MCF 10A (cell line): ENCODE measurements around the gene UBE2E1. TPM values are rescaled to one million over a fixed set of nuclear protein-coding genes. Genes with fewer than 3 reads are reported as not detected.

ENCODE experiments used
- BruUV-seq: library from RNA; stranded (reverse); fragments of 400-500 nt; replicated peaks from 2 replicates; lab custom pipeline; 2021; lab: Mats Ljungman, UMichigan
- CTCF ChIA-PET: fragments of 300-600 bp; sonication (Branson Sonifier 250); formaldehyde crosslinking; extraction: SDS; loops from one replicate; lab custom pipeline; 2021; ENCODE audit warnings: antibody characterized with exemption, inconsistent platforms; lab: Yijun Ruan, JAX
- POLR2A ChIA-PET: fragments of 300-600, 350-650 bp; sonication (Branson Sonifier 250); formaldehyde crosslinking; extraction: SDS; loops from one replicate; lab custom pipeline; 2020; ENCODE audit warnings: antibody characterized with exemption, inconsistent platforms; lab: Yijun Ruan, JAX
- DNase-seq: peaks from one replicate; pipeline ENCODE4 v3.0.0-alpha.2; 2018; ENCODE audit not compliant: unreplicated experiment
- H3K27ac Mint-ChIP-seq: one replicate; pipeline ENCODE4 v1.8.0; 2022; ENCODE audit warnings: mild to moderate bottlenecking, low read depth, mixed read lengths; ENCODE audit not compliant: unreplicated experiment
- H3K27me3 Mint-ChIP-seq: one replicate; pipeline ENCODE4 v1.8.0; 2022; ENCODE audit warnings: mixed read lengths; ENCODE audit not compliant: insufficient read depth, unreplicated experiment
- H3K36me3 Mint-ChIP-seq: one replicate; pipeline ENCODE4 v1.8.0; 2022; ENCODE audit warnings: mild to moderate bottlenecking, moderate library complexity, mixed read lengths; ENCODE audit not compliant: insufficient read depth, unreplicated experiment
- H3K4me1 Mint-ChIP-seq: one replicate; pipeline ENCODE4 v1.8.0; 2022; ENCODE audit warnings: mixed read lengths; ENCODE audit not compliant: insufficient read depth, unreplicated experiment
- H3K4me3 Mint-ChIP-seq: one replicate; pipeline ENCODE4 v1.8.0; 2022; ENCODE audit warnings: mild to moderate bottlenecking, moderate library complexity, mixed read lengths; ENCODE audit not compliant: unreplicated experiment
- H3K9me3 Mint-ChIP-seq: one replicate; pipeline ENCODE4 v1.8.0; 2022; ENCODE audit warnings: mixed read lengths; ENCODE audit not compliant: unreplicated experiment
- CTCF ChIP-seq: fragments of 200-600 bp; IDR thresholded peaks from one replicate; pipeline ENCODE4 v1.8.0; 2022; ENCODE audit warnings: antibody characterized with exemption, mild to moderate bottlenecking; ENCODE audit not compliant: unreplicated experiment
- intact Hi-C: fragments of 100-400 bp; cut with micrococcal nuclease; formaldehyde crosslinking; loops from 2 replicates; pipeline ENCODE4 v1.14.1; 2022
- total RNA-seq: library from RNA; stranded (reverse); gene quantifications from 2 replicates; pipeline ENCODE4 v1.2.3, GENCODE V29; 2022

UBE2E1 gene
- total RNA-seq, 1 experiment from 2014 or later: 128 TPM

DNA sequence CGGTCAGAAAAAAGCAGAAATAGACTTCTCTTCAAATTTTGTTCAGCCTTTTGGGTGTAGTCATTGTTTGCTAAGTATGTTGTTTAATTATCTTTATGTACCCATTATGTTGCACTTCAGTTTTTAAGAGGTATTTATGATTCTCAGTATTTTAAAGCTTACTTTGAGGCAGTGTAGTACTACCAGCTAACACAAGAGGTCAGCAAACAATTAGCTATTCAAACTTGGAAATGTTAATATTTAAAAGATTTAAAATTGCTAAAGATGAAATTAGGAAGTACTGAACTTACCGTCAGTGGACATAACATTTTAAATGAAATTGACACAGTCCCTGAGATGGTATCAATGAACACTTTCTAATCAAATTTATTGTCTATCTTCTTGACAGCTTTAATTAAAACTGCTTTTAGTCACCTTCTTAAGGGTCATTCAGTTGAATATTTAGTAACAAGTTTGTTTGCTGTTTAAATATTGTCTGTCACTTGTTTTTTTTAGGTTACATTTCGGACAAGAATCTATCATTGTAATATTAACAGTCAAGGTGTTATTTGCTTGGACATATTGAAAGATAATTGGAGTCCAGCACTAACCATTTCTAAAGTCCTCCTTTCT, 83.0 kb downstream of the UBE2E1 start:
- Mint-ChIP-seq H3K27ac (no peak overlapping the region), H3K9me3 (no peaks in the 10 kb centered on the region), H3K27me3 (no peaks in the 10 kb centered on the region), H3K36me3 (peaks cover 17% of the 10 kb centered on the region), H3K4me1 (peaks cover 6% of the 10 kb centered on the region), H3K4me3 (no peak overlapping the region)
- no TSS peak for BruUV-seq
- intact Hi-C loops: loop anchor here (2.0 to 5.0 kb wide), 3 partner anchors 54 to 349 kb away; partner anchors contain the start of gene NR1D2
- ChIA-PET CTCF (interaction anchor here (0.5 to 2.7 kb wide), 26 partner anchors 9 to 1801 kb away, joined by 3 to 7 read pairs (median 3); no protein-coding TSS in a partner anchor), POLR2A (interaction anchor here (0.7 to 3.0 kb wide), 9 partner anchors 11 to 1439 kb away, joined by 3 to 28 read pairs (median 3); partner anchors contain the start of genes NKIRAS1 and RPL15)
- peak; percentile 35 for DNase-seq
- TF ChIP-seq CTCF: peak; percentile 72

DNA sequence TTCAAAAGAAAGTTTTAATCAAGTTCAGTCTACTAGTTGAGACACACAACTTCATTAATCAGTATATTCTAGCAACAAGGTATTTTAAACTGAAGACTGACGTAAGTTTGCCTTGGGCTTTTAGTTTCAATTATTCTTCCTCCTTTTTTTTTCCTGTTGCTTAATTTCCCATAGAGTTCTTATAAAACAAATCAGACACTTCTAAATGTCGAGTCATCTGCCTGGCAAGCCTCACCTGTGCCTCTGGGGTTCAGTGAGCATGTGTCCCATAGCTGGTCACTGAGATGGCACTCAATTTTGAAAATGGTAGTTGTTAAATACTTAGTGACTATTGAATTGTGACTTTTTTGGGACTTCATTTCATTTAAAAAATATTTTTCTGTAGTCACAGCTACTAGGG, 83.6 kb downstream of the UBE2E1 start:
- BruUV-seq: no TSS peak
- H3K9me3 Mint-ChIP-seq: no peaks in the 10 kb centered on the region
- H3K36me3 Mint-ChIP-seq: peaks cover 21% of the 10 kb centered on the region
- H3K4me1 Mint-ChIP-seq: peaks cover 6% of the 10 kb centered on the region
- no peak for DNase-seq
- peak overlapping the region; percentile 31 for H3K27ac Mint-ChIP-seq
- CTCF ChIA-PET: interaction anchor here (0.6 to 2.7 kb wide), 12 partner anchors 9 to 335 kb away, joined by 3 to 7 read pairs (median 3); no protein-coding TSS in a partner anchor
- TF ChIP-seq CTCF: no peak
- no peaks in the 10 kb centered on the region for H3K27me3 Mint-ChIP-seq
- intact Hi-C loops: loop anchor here (2.0 to 5.0 kb wide), 3 partner anchors 55 to 348 kb away; partner anchors contain the start of gene NR1D2
- H3K4me3 Mint-ChIP-seq: no peak overlapping the region
- POLR2A ChIA-PET: interaction anchor here (0.6 to 3.0 kb wide), 7 partner anchors 15 to 1439 kb away, joined by 3 to 28 read pairs (median 3); partner anchors contain the start of genes NKIRAS1 and RPL15

GRCh38 chr3:23889950-23890349, 84.2 kb downstream of the UBE2E1 start:
- H3K36me3 Mint-ChIP-seq: peaks cover 27% of the 10 kb centered on the region
- POLR2A ChIA-PET: interaction anchor here (0.6 to 3.0 kb wide), 3 partner anchors 14 to 62 kb away, joined by 3 to 28 read pairs (median 3); partner anchors contain the start of genes NKIRAS1 and RPL15
- BruUV-seq: no TSS peak
- H3K27ac Mint-ChIP-seq: no peak overlapping the region
- no peaks in the 10 kb centered on the region for H3K9me3 Mint-ChIP-seq
- intact Hi-C loops: loop anchor here (2.0 to 5.0 kb wide), 3 partner anchors 55 to 347 kb away; partner anchors contain the start of gene NR1D2
- no peak overlapping the region for H3K4me3 Mint-ChIP-seq
- no peak for DNase-seq
- peaks cover 10% of the 10 kb centered on the region for H3K4me1 Mint-ChIP-seq
- TF ChIP-seq CTCF: no peak
- no peaks in the 10 kb centered on the region for H3K27me3 Mint-ChIP-seq
- CTCF ChIA-PET: interaction anchor here (0.8 to 2.7 kb wide), 5 partner anchors 8 to 60 kb away, joined by 3 to 7 read pairs (median 3); no protein-coding TSS in a partner anchor
